Suprapubic skin (tissue), 4 donors: Measurements from ENCODE around the gene APMAP.
A peak's percentile ranks its signal among the peaks of the same experiment; 100 is the strongest.

ENCODE experiments used
- CTCF ChIP-seq, 2 donors: fragments of 200-600 bp in 1 of 2; fragments of 450-650 bp in 1 of 2; sonication (generic) in 1 of 2; IDR thresholded peaks; one replicate each; pipeline ENCODE4 v1.5.1; 2016 to 2019; ENCODE audit warnings: antibody characterized with exemption in 2 of 2, mild to moderate bottlenecking in 1 of 2, moderate library complexity in 1 of 2
- EP300 ChIP-seq: sonication (generic); formaldehyde crosslinking; IDR thresholded peaks from one replicate; pipeline ENCODE4 v1.6.1; 2017; ENCODE audit warnings: antibody characterized with exemption
- POLR2A ChIP-seq, 2 donors: fragments of 450-650 bp; IDR thresholded peaks; one replicate each; pipeline ENCODE4 v1.6.1; 2017; ENCODE audit warnings: antibody characterized with exemption in 2 of 2, mild to moderate bottlenecking in 2 of 2, moderate library complexity in 2 of 2
- POLR2AphosphoS5 ChIP-seq, 3 donors: sonication (generic); formaldehyde crosslinking; IDR thresholded peaks; one replicate each; pipeline ENCODE4 v1.6.1; 2017; ENCODE audit warnings: antibody characterized with exemption in 3 of 3

- TF ChIP-seq CTCF (IDR thresholded peaks at IDR 0.05) (peak; percentile 58 to 79), POLR2AphosphoS5 (IDR thresholded peaks at IDR 0.05) (no peak), POLR2A (IDR thresholded peaks at IDR 0.05) (no peak), EP300 (no peak)
Measured at GRCh38 chr20:24917797-24918578, 74.6 kb downstream of the APMAP start.
